Measurements from ENCODE around the gene TRABD. TPM values are rescaled to one million over a fixed set of nuclear protein-coding genes. Genes with fewer than 3 reads are reported as not detected.

Gene TRABD
- total RNA-seq, 1 donor from 2014 or later = 33.1 TPM

GRCh38 chr22:50220603-50221409 is 35.1 kb downstream of the TRABD start:
- no peak for DNase-seq (ENCODE audit: low spot score)
- Mint-ChIP-seq H3K4me3 (ENCODE audit: unreplicated experiment) (no peak overlapping the region), H3K27ac (ENCODE audit: unreplicated experiment) (no peak overlapping the region), H3K36me3 (ENCODE audit: low read depth, unreplicated experiment) (peaks cover 22% of the 10 kb centered on the region), H3K4me1 (ENCODE audit: unreplicated experiment) (no peaks in the 10 kb centered on the region), H3K27me3 (ENCODE audit: unreplicated experiment) (peaks cover 12% of the 10 kb centered on the region), H3K9me3 (ENCODE audit: unreplicated experiment) (no peaks in the 10 kb centered on the region)
- TF ChIP-seq, protein P1, sequence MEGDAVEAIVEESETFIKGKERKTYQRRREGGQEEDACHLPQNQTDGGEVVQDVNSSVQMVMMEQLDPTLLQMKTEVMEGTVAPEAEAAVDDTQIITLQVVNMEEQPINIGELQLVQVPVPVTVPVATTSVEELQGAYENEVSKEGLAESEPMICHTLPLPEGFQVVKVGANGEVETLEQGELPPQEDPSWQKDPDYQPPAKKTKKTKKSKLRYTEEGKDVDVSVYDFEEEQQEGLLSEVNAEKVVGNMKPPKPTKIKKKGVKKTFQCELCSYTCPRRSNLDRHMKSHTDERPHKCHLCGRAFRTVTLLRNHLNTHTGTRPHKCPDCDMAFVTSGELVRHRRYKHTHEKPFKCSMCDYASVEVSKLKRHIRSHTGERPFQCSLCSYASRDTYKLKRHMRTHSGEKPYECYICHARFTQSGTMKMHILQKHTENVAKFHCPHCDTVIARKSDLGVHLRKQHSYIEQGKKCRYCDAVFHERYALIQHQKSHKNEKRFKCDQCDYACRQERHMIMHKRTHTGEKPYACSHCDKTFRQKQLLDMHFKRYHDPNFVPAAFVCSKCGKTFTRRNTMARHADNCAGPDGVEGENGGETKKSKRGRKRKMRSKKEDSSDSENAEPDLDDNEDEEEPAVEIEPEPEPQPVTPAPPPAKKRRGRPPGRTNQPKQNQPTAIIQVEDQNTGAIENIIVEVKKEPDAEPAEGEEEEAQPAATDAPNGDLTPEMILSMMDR (IDR thresholded peaks at IDR 0.05; ENCODE audit: unreplicated experiment) = no peak

- Mint-ChIP-seq H3K4me3 (ENCODE audit: unreplicated experiment) (no peak overlapping the region), H3K36me3 (ENCODE audit: low read depth, unreplicated experiment) (peaks cover 18% of the 10 kb centered on the region), H3K27ac (ENCODE audit: unreplicated experiment) (no peak overlapping the region), H3K9me3 (ENCODE audit: unreplicated experiment) (no peaks in the 10 kb centered on the region), H3K27me3 (ENCODE audit: unreplicated experiment) (peaks cover 12% of the 10 kb centered on the region), H3K4me1 (ENCODE audit: unreplicated experiment) (no peaks in the 10 kb centered on the region)
- no peak for DNase-seq (ENCODE audit: low spot score)
- TF ChIP-seq, protein P1 (IDR thresholded peaks at IDR 0.05; ENCODE audit: unreplicated experiment) = no peak
These were observed 35.9 kb downstream of the TRABD start for GRCh38 chr22:50221410-50222300.

DNA sequence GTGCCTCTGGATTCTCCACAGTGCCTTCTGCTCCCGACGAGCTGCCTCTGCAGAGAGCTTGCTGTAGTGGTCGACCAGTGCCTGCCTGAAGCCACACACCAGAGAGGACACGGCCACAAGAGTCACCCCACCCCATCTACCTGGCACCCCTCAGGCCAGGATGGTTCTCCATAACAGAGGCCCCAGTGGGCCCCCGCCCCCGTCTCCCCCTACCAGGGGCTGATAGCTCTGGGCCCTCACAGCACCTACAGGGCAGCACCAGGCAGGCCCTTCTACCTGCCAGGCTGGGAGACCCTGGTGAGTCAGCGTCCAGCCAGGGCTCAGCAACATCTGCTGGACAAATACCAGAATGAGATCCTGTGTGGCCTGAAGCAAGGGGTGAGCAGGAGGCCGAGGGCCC is 36.8 kb downstream of the TRABD start:
- Mint-ChIP-seq H3K9me3 (ENCODE audit: unreplicated experiment) (no peaks in the 10 kb centered on the region), H3K4me3 (ENCODE audit: unreplicated experiment) (no peak overlapping the region), H3K27ac (ENCODE audit: unreplicated experiment) (no peak overlapping the region), H3K27me3 (ENCODE audit: unreplicated experiment) (peaks cover 9% of the 10 kb centered on the region), H3K4me1 (ENCODE audit: unreplicated experiment) (no peaks in the 10 kb centered on the region), H3K36me3 (ENCODE audit: low read depth, unreplicated experiment) (peaks cover 19% of the 10 kb centered on the region)
- DNase-seq (ENCODE audit: low spot score) = no peak
- TF ChIP-seq, protein P1 (IDR thresholded peaks at IDR 0.05; ENCODE audit: unreplicated experiment) = no peak

DNA sequence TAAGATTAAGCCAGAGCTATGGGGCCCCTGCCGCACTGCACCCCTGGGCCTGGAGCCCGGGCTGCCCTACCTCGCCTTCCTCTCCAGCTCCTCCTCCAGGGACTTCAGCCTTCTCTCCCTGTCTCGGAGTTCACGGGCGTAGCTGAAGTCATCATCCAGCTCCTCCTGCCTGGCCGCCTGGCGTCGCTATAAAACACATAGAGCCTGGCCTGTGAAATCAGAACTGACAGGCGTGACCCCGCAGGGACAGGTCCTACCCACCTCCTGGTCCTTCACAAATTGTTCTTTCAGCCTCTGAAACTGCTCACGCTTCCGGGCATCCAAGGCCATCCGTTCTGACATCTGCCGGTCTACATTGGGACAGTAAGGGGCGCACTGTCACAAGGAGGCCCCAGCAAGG is 38.4 kb downstream of the TRABD start:
- Mint-ChIP-seq H3K36me3 (ENCODE audit: low read depth, unreplicated experiment) (peaks cover 18% of the 10 kb centered on the region), H3K4me1 (ENCODE audit: unreplicated experiment) (no peaks in the 10 kb centered on the region), H3K27me3 (ENCODE audit: unreplicated experiment) (peaks cover 7% of the 10 kb centered on the region), H3K27ac (ENCODE audit: unreplicated experiment) (no peak overlapping the region), H3K9me3 (ENCODE audit: unreplicated experiment) (no peaks in the 10 kb centered on the region), H3K4me3 (ENCODE audit: unreplicated experiment) (peak overlapping the region; percentile 49)
- TF ChIP-seq, protein P1 (IDR thresholded peaks at IDR 0.05; ENCODE audit: unreplicated experiment) = no peak
- no peak for DNase-seq (ENCODE audit: low spot score)

Measured in endothelial cell (in vitro differentiated cells).